GOT3 (cell line): ENCODE results near the gene ZNF140.
A peak's percentile ranks its signal among the peaks of the same experiment; 100 is the strongest.

Experiments used
- DNase-seq: peaks from one replicate; lab custom pipeline; 2025; ENCODE audit warnings: mixed read lengths; lab: John Stamatoyannopoulos, UW

ZNF140 gene

DNA sequence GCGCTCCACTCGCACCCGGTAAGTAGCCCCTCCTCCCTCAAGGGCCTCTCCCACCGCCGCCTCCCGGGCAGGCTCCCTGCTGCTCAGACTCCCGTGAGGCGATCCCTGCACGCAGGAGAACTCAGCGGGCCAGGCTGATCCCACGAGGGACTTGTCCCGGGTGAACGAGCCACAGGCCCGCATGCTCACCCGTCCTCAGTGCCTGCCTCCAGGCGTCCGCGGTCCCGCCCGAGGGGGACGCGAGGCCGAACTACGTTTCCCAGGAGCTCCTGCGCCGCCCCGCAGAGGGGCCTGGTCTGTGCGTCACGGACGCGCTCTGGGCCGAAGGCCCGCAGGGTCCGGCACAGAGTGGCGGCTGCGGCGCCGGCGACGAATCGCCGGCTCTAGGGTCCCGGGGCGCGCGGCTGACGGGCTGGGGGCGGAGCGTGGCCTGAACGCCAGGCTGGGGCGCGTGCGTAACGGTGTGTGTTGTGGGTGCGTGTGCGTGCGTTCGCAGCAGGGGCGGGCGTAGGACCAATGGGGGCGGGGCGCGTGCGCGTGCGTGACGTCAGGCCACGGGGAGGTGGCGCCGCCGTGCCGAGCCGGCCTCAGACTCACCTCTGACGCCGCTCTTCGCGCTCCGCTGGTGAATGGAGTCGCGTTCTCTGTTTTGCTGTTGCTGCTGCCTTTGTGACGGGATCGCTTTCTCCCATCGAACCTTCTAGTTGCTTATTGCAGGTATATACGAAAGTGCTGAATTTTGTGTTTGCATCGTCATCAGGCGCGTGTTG, 49.5 kb downstream of the ZNF140 start, which contains the start of the genes ZNF10 and ZNF891:
Gene ZNF10 (plus strand): TSS at position 590 of the 770 bp plus-strand sequence. CDS start 13,866 bp downstream, outside the sequence.
Gene ZNF891 (minus strand): TSS at position 237 of the 770 bp plus-strand sequence. CDS start 8,356 bp downstream, outside the sequence.
- DNase-seq, result peak; percentile 63

DNA sequence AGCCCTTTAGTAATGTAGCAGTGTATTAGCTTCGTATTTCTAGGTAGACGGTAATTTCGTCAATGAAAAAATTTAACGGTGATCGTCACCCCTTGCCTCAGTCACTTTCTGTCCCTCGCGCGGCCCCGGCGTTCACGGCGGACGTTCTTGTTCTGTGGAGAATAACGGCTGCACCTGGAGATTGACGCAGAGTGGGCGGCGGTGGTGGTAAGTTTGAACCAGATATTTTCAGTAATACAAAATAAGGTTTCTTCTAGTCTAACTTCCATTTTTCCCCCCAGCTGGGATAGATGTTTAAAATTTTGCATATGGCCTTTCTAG, 50.0 kb downstream of the ZNF140 start:
- no peak for DNase-seq

DNA sequence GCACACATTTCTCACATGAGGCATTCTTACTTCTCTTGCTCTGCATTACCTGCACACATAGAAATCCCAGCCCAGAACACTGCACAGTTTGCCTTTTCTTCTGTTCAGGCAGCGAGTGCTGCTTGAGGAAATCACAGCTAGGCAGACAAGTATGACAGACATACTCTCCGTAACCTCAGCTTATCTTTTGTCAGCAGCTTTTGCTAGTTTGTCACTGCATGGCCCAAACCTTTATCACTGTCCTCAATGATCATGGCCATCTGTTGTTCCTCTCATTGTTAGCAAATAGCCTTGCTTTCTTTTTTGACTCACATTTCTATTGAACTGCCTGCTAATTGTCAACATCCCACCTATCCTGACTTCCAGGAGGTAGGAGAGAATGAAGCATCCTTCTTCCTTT, 55.0 kb downstream of the ZNF140 start:
- DNase-seq, result no peak

GRCh38 chr12:133145981-133146380, 65.3 kb downstream of the ZNF140 start:
- no peak for DNase-seq

- DNase-seq, result no peak
Observed at GRCh38 chr12:133156125-133156690, 75.5 kb downstream of the ZNF140 start.
